ENCODE measurements around the gene LIPJ.

The LIPJ gene

DNA sequence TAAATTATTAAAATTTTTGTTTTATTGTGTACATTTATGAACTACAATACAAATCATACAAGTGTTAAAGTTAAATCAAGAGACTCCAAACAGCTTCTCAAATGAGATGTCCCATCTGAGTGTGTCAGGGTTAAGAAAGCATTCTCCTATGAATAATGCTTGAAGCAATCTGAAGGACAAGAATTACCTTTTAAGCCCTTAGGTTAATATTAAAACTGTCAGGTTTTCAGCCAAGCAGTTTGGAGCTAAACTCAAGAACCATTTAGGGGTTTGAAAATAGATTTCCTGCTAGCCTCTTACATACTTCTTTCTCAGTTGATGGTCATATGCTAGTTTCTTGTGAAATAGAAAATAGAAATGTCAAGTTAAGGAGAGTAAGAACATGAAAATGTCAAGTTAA, 38.3 kb downstream of the LIPJ start:
- no peak overlapping the region for H3K27ac Mint-ChIP-seq
- no peaks in the 10 kb centered on the region for H3K27me3 Mint-ChIP-seq
- peaks cover 4% of the 10 kb centered on the region for H3K9me3 Mint-ChIP-seq
- H3K4me1 Mint-ChIP-seq (ENCODE audit: low read depth), result no peaks in the 10 kb centered on the region
- H3K4me3 Mint-ChIP-seq, result no peak overlapping the region
- H3K36me3 Mint-ChIP-seq (ENCODE audit: low read depth), result no peaks in the 10 kb centered on the region

DNA sequence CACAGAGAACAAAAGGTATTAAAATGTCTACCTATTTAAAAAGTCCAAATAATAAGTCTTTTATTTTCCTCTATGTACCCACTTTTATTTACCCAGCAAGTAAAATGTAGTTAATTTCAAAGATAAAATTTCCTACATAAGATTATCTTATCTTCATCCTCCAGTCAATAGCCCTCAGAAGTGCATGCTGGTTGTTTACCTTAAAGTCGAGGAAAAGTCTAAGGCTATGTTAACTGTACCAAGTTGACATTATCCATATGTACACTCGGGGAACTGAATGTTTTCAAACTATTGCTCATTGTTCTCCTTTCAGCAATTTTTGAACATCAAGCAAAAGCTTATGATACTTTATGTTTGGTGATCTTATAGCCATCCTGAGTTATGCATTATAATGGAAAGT, 53.6 kb downstream of the LIPJ start:
- no peaks in the 10 kb centered on the region for H3K36me3 Mint-ChIP-seq (ENCODE audit: low read depth)
- peaks cover 5% of the 10 kb centered on the region for H3K9me3 Mint-ChIP-seq
- H3K27me3 Mint-ChIP-seq, result peaks cover 25% of the 10 kb centered on the region
- no peak overlapping the region for H3K27ac Mint-ChIP-seq
- H3K4me1 Mint-ChIP-seq (ENCODE audit: low read depth), result no peaks in the 10 kb centered on the region
- H3K4me3 Mint-ChIP-seq, result no peak overlapping the region

GRCh38 chr10:88642209-88642608, 55.6 kb downstream of the LIPJ start:
- H3K4me1 Mint-ChIP-seq (ENCODE audit: low read depth), result no peaks in the 10 kb centered on the region

DNA sequence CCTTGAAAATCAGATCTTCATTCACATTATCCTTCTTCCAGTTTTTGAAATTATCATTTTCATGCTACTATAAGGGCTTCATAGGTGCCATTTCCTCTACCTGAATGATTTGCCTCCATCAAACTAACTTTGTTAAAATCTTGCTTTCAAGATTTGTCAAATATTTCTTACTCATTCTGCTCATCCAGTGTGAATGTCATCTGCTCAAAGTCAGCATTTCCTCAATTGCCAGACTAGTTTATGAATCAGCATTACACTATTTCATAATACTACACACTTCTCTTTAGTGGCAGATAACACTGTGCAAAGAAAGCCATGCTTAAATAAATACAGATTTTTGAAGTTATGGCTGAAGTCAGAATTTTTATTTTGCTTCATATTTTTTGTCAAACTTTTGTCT, 56.4 kb downstream of the LIPJ start:
- H3K27me3 Mint-ChIP-seq, result peaks cover 19% of the 10 kb centered on the region
- no peaks in the 10 kb centered on the region for H3K36me3 Mint-ChIP-seq (ENCODE audit: low read depth)

More at GRCh38 chr10:88642209-88642608, 55.6 kb downstream of the LIPJ start:
- Mint-ChIP-seq H3K36me3 (ENCODE audit: low read depth) (no peaks in the 10 kb centered on the region), H3K4me3 (no peak overlapping the region), H3K27ac (no peak overlapping the region), H3K27me3 (peaks cover 22% of the 10 kb centered on the region), H3K9me3 (peaks cover 5% of the 10 kb centered on the region)

DNA sequence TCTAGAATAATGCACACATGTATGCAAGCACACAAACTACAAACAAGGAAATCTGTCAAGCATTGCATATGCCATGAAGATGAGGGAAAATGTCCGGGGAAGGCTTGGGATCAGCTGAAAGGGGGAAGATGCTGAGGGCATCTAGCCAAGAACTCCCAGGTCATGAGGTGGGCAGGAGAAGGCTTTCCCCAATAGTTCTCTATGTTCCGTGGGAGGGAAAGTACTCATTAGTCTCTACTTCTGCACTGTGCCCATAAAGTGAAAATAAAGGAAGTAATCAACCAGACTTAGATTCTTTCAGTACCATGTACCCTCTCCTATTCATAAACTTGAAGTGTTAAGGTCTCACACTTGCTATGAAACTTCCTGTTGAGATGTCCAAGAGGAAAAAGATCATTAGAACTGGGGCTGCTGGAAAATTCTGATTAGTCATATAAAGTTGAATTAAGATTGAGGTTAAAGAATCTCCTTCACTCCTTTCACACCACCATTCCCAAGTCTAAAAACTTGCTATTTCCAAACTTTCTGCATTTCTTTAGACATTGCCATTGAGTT, 60.6 kb downstream of the LIPJ start:
- Mint-ChIP-seq H3K9me3 (no peaks in the 10 kb centered on the region), H3K36me3 (ENCODE audit: low read depth) (no peaks in the 10 kb centered on the region), H3K27ac (no peak overlapping the region), H3K4me1 (ENCODE audit: low read depth) (no peaks in the 10 kb centered on the region), H3K4me3 (no peak overlapping the region), H3K27me3 (peaks cover 19% of the 10 kb centered on the region)

More for the DNA sequence above, 56.4 kb downstream of the LIPJ start:
- no peak overlapping the region for H3K27ac Mint-ChIP-seq
- H3K4me1 Mint-ChIP-seq (ENCODE audit: low read depth), result no peaks in the 10 kb centered on the region
- H3K9me3 Mint-ChIP-seq, result peaks cover 5% of the 10 kb centered on the region
- H3K4me3 Mint-ChIP-seq, result no peak overlapping the region

- Mint-ChIP-seq H3K4me3 (no peak overlapping the region), H3K4me1 (ENCODE audit: low read depth) (no peaks in the 10 kb centered on the region), H3K27ac (no peak overlapping the region), H3K27me3 (peaks cover 21% of the 10 kb centered on the region), H3K36me3 (ENCODE audit: low read depth) (no peaks in the 10 kb centered on the region), H3K9me3 (no peaks in the 10 kb centered on the region)
Measured at GRCh38 chr10:88651101-88651551, 64.6 kb downstream of the LIPJ start.

DNA sequence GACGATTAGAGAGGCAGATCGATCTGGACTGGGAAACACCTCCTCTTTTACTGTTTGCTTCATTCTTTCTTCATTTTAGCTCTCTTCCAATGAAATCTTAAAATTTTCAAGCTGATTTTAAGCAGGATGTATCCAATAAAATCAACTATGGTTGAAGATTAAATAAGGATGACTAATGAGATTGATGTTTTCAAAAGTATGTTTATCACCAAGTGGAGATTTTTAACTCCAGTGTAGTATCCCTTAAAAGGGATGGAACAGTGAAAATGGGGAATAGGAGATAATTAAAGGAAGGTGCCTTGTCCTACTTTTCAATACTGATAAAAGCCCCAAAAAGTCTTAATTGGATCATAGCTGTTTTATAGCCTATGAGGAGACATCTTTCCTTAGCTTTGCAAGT, 66.1 kb downstream of the LIPJ start:
- Mint-ChIP-seq H3K4me3 (no peak overlapping the region), H3K27ac (no peak overlapping the region), H3K9me3 (no peaks in the 10 kb centered on the region), H3K36me3 (ENCODE audit: low read depth) (no peaks in the 10 kb centered on the region), H3K27me3 (peaks cover 16% of the 10 kb centered on the region), H3K4me1 (ENCODE audit: low read depth) (no peaks in the 10 kb centered on the region)

All from stimulated activated naive CD8-positive, alpha-beta T cell treated with anti-CD3 and anti-CD28 coated beads, Interleukin-15, Interleukin-2, amounts not matched to agents 100 ng/mL and 50 ng/mL, for 24 hours (primary cell).